Mucosa of stomach (tissue), 1 donor: Measurements from ENCODE around the gene CFAP92.
"Not testable (repeated sequence)": the region's sequence is repeated elsewhere in the genome, so short reads cannot be mapped to it uniquely, and the experiment has no call there.

Experiments used
- H3K27me3 ChIP-seq: one replicate; pipeline ENCODE4 v1.7.0; 2013; ENCODE audit warnings: mild to moderate bottlenecking, low read length; ENCODE audit not compliant: control insufficient read depth, insufficient read depth
- H3K36me3 ChIP-seq: one replicate; pipeline ENCODE4 v1.7.0; 2013; ENCODE audit warnings: low read length; ENCODE audit not compliant: control insufficient read depth, insufficient read depth
- H3K4me1 ChIP-seq: one replicate; pipeline ENCODE4 v1.7.0; 2013; ENCODE audit warnings: mild to moderate bottlenecking, low read length; ENCODE audit not compliant: control insufficient read depth, insufficient read depth
- H3K4me3 ChIP-seq: one replicate; pipeline ENCODE4 v1.7.0; 2013; ENCODE audit warnings: low read length
- H3K9ac ChIP-seq: one replicate; pipeline ENCODE4 v1.7.0; 2013; ENCODE audit warnings: mild to moderate bottlenecking, low read length, moderate library complexity
- H3K9me3 ChIP-seq: one replicate; pipeline ENCODE4 v1.7.0; 2013; ENCODE audit warnings: mild to moderate bottlenecking, low read length, moderate library complexity; ENCODE audit not compliant: control insufficient read depth
- donor health status: Pancreatic carcinoma.

CFAP92 gene

GRCh38 chr3:128882719-128883118, 111.2 kb downstream of the CFAP92 start:
- Histone ChIP-seq H3K9me3 (no peaks in the 10 kb centered on the region), H3K27me3 (no peaks in the 10 kb centered on the region), H3K9ac (no peak overlapping the region), H3K36me3 (no peaks in the 10 kb centered on the region), H3K4me3 (no peak overlapping the region), H3K4me1 (peaks cover 24% of the 10 kb centered on the region)

- Histone ChIP-seq H3K36me3 (no peaks in the 10 kb centered on the region), H3K4me3 (no peak overlapping the region), H3K9ac (no peak overlapping the region), H3K4me1 (peaks cover 24% of the 10 kb centered on the region), H3K27me3 (no peaks in the 10 kb centered on the region), H3K9me3 (no peaks in the 10 kb centered on the region)
These were observed 112.3 kb downstream of the CFAP92 start for GRCh38 chr3:128881576-128881975.

GRCh38 chr3:128880455-128880854, 113.4 kb downstream of the CFAP92 start:
- H3K9me3 ChIP-seq, H3K27me3 ChIP-seq, H3K36me3 ChIP-seq: not testable (repeated sequence)
- Histone ChIP-seq H3K9ac (peak overlapping the region; percentile 86), H3K4me1 (peaks cover 24% of the 10 kb centered on the region), H3K4me3 (peak overlapping the region; percentile 86)

GRCh38 chr3:128879991-128880390, 113.9 kb downstream of the CFAP92 start:
- peaks cover 24% of the 10 kb centered on the region for H3K4me1 ChIP-seq
- H3K27me3 ChIP-seq, result no peaks in the 10 kb centered on the region
- H3K9ac ChIP-seq, result peak overlapping the region; percentile 86
- no peaks in the 10 kb centered on the region for H3K9me3 ChIP-seq
- H3K4me3 ChIP-seq, result peak overlapping the region; percentile 86
- no peaks in the 10 kb centered on the region for H3K36me3 ChIP-seq

GRCh38 chr3:128879125-128879969, 114.5 kb downstream of the CFAP92 start, which contains the start of gene ACAD9:
ACAD9 (plus strand) TSS chr3:128879620; CDS start chr3:128879692, 72 bp downstream.
- Histone ChIP-seq H3K9ac (peak within 1 kb of the TSS; percentile 86), H3K27me3 (no peaks in the 10 kb centered on the region), H3K4me1 (peaks cover 24% of the 10 kb centered on the region), H3K36me3 (no peaks in the 10 kb centered on the region), H3K4me3 (peak within 1 kb of the TSS; percentile 86), H3K9me3 (no peaks in the 10 kb centered on the region)

- no peaks in the 10 kb centered on the region for H3K36me3 ChIP-seq
- H3K9me3 ChIP-seq, result no peaks in the 10 kb centered on the region
- H3K9ac ChIP-seq, result peak overlapping the region; percentile 86
- peak overlapping the region; percentile 83 for H3K4me3 ChIP-seq
- peaks cover 24% of the 10 kb centered on the region for H3K4me1 ChIP-seq
- peaks cover 4% of the 10 kb centered on the region for H3K27me3 ChIP-seq
These were observed 115.2 kb downstream of the CFAP92 start for GRCh38 chr3:128878556-128879124.

- no peak overlapping the region for H3K4me3 ChIP-seq
- peaks cover 24% of the 10 kb centered on the region for H3K4me1 ChIP-seq
These were observed 115.8 kb downstream of the CFAP92 start for GRCh38 chr3:128878011-128878457.

GRCh38 chr3:128875556-128876120, 118.2 kb downstream of the CFAP92 start:
- Histone ChIP-seq H3K27me3 (peaks cover 4% of the 10 kb centered on the region), H3K9ac (no peak overlapping the region), H3K36me3 (no peaks in the 10 kb centered on the region), H3K9me3 (no peaks in the 10 kb centered on the region), H3K4me3 (no peak overlapping the region), H3K4me1 (peaks cover 19% of the 10 kb centered on the region)

More at GRCh38 chr3:128878011-128878457, 115.8 kb downstream of the CFAP92 start:
- H3K9ac ChIP-seq, result peak overlapping the region; percentile 86
- H3K9me3 ChIP-seq, result no peaks in the 10 kb centered on the region
- no peaks in the 10 kb centered on the region for H3K36me3 ChIP-seq
- peaks cover 4% of the 10 kb centered on the region for H3K27me3 ChIP-seq

GRCh38 chr3:128874481-128875180, 119.2 kb downstream of the CFAP92 start:
- no peak overlapping the region for H3K9ac ChIP-seq
- no peak overlapping the region for H3K4me3 ChIP-seq
- H3K27me3 ChIP-seq, result peaks cover 4% of the 10 kb centered on the region
- no peaks in the 10 kb centered on the region for H3K36me3 ChIP-seq
- H3K9me3 ChIP-seq, result no peaks in the 10 kb centered on the region
- H3K4me1 ChIP-seq, result peaks cover 10% of the 10 kb centered on the region

- Histone ChIP-seq H3K9ac (no peak overlapping the region), H3K36me3 (no peaks in the 10 kb centered on the region), H3K27me3 (peaks cover 4% of the 10 kb centered on the region)
These were observed 120.4 kb downstream of the CFAP92 start for GRCh38 chr3:128873244-128874022.

GRCh38 chr3:128872744-128873143, 121.1 kb downstream of the CFAP92 start:
- no peaks in the 10 kb centered on the region for H3K36me3 ChIP-seq
- peaks cover 4% of the 10 kb centered on the region for H3K27me3 ChIP-seq
- no peak overlapping the region for H3K9ac ChIP-seq

More at GRCh38 chr3:128873244-128874022, 120.4 kb downstream of the CFAP92 start:
- H3K9me3 ChIP-seq, result no peaks in the 10 kb centered on the region
- peaks cover 8% of the 10 kb centered on the region for H3K4me1 ChIP-seq
- H3K4me3 ChIP-seq, result no peak overlapping the region

More at GRCh38 chr3:128872744-128873143, 121.1 kb downstream of the CFAP92 start:
- Histone ChIP-seq H3K9me3 (no peaks in the 10 kb centered on the region), H3K4me3 (no peak overlapping the region), H3K4me1 (peaks cover under 1% of the 10 kb centered on the region)
